ENCODE results near the gene PCBP3.
"Not testable (repeated sequence)": the region's sequence is repeated elsewhere in the genome, so short reads cannot be mapped to it uniquely, and the experiment has no call there.

PCBP3 gene

GRCh38 chr21:45613881-45614280, 29.6 kb upstream of the PCBP3 start:
- DNase-seq, result no peak

- DNase-seq, result no peak
Measured at GRCh38 chr21:45615145-45615711, 28.3 kb upstream of the PCBP3 start.

GRCh38 chr21:45617021-45617921, 26.3 kb upstream of the PCBP3 start:
- no peak for DNase-seq

GRCh38 chr21:45618287-45618686, 25.2 kb upstream of the PCBP3 start:
- no peak for DNase-seq

GRCh38 chr21:45618846-45619485, 24.6 kb upstream of the PCBP3 start:
- no peak for DNase-seq

GRCh38 chr21:45620201-45620923, 23.2 kb upstream of the PCBP3 start:
- no peak for DNase-seq

- not testable (repeated sequence) for DNase-seq
Measured at GRCh38 chr21:45621435-45622331, 21.8 kb upstream of the PCBP3 start.

GRCh38 chr21:45622416-45623097, 21.0 kb upstream of the PCBP3 start:
- no peak for DNase-seq

GRCh38 chr21:45623436-45623835, 20.1 kb upstream of the PCBP3 start:
- DNase-seq, result no peak

- DNase-seq, result not testable (repeated sequence)
Measured at GRCh38 chr21:45626127-45626526, 17.4 kb upstream of the PCBP3 start.

GRCh38 chr21:45629046-45629981, 14.2 kb upstream of the PCBP3 start:
- no peak for DNase-seq

GRCh38 chr21:45630066-45630694, 13.3 kb upstream of the PCBP3 start:
- DNase-seq, result no peak

- DNase-seq, result no peak
Measured at GRCh38 chr21:45630876-45631275, 12.6 kb upstream of the PCBP3 start.

GRCh38 chr21:45631540-45631939, 12.0 kb upstream of the PCBP3 start:
- DNase-seq, result no peak

- no peak for DNase-seq
Measured at GRCh38 chr21:45632160-45632559, 11.4 kb upstream of the PCBP3 start.

GRCh38 chr21:45632637-45633251, 10.8 kb upstream of the PCBP3 start:
- DNase-seq, result no peak

- no peak for DNase-seq
Measured at GRCh38 chr21:45634511-45635183, 8.9 kb upstream of the PCBP3 start.

- no peak for DNase-seq
Measured at GRCh38 chr21:45635271-45636151, 8.0 kb upstream of the PCBP3 start.

Measured in NCI-H526 (cell line).